Peyer's patch (tissue), 4 donors: Measurements from ENCODE around the gene EPC1. TPM values are rescaled to one million over a fixed set of nuclear protein-coding genes. Genes with fewer than 3 reads are reported as not detected.

ENCODE experiments used
- DNase-seq, 3 donors: peaks; one replicate each; pipeline ENCODE4 v3.0.0-alpha.2; 2017 to 2019
- H3K27ac ChIP-seq, 4 donors: fragments of 200-600 bp; sonication (generic); one replicate each; pipeline ENCODE4 v1.5.1; 2016 to 2019
- H3K27me3 ChIP-seq, 2 donors: fragments of 200-600 bp; sonication (generic); one replicate each; pipeline ENCODE4 v1.5.1; 2019
- H3K36me3 ChIP-seq, 3 donors: fragments of 200-600 bp; sonication (generic); one replicate each; pipeline ENCODE4 v1.5.1; 2016 to 2019
- H3K4me1 ChIP-seq, 4 donors: fragments of 200-600 bp; sonication (generic); one replicate each; pipeline ENCODE4 v1.5.1; 2016 to 2019
- H3K4me3 ChIP-seq, 4 donors: fragments of 200-600 bp; sonication (generic); 1 replicate in 3 of 4; 2 replicates in 1 of 4; pipeline ENCODE4 v1.5.1; 2016 to 2019; ENCODE audit warnings: mild to moderate bottlenecking in 1 of 4
- H3K9me3 ChIP-seq, 4 donors: fragments of 200-600 bp; sonication (generic); one replicate each; pipeline ENCODE4 v1.5.1; 2016 to 2019; ENCODE audit warnings: mild to moderate bottlenecking in 1 of 4
- POLR2A ChIP-seq, 2 donors: fragments of 450-650 bp; IDR thresholded peaks; one replicate each; pipeline ENCODE4 v1.5.1; 2017; ENCODE audit warnings: antibody characterized with exemption in 2 of 2, mild to moderate bottlenecking in 2 of 2, moderate library complexity in 2 of 2
- total RNA-seq, 4 donors: library from RNA; depleted of rRNA; stranded (reverse); fragments of >200 nt; gene quantifications; one replicate each; pipeline ENCODE4 v1.1.0, GENCODE V29; 2016
- TF ChIP-seq, protein P1 (sequence below), 6 experiments: fragments of 450-650 bp in 4 of 6; fragments of 200-600 bp in 2 of 6; sonication (generic) in 1 of 6; IDR thresholded peaks; one replicate each; pipeline ENCODE4 v1.5.1; 2017 to 2019; ENCODE audit warnings: antibody characterized with exemption in 6 of 6, mild to moderate bottlenecking in 3 of 6, moderate library complexity in 1 of 6

The EPC1 gene
- total RNA-seq, 4 donors from 2014 or later, result 41.5 to 77.6 (median 49.0) TPM

DNA sequence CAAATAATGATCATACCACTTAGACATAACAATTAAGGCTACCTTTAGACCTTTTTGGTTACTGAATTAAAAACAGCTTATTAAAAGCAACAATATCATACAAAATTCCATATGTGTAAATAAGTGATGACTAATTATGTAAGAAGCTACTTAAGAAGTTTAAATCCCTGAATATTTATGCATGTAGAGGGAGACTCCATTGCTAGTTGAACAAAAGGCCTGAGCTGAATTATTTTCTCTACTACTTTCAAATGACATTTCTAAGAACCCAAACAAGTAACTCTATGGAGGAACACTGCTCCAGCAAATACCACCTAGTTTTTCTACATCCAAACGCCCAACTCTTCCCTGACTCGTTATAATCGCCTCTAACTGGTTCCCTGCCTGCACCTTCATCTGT, 31.5 kb downstream of the EPC1 start:
- H3K27me3 ChIP-seq, result no peaks in the 10 kb centered on the region
- H3K4me1 ChIP-seq, result peaks cover 0 to 49% (median 21%) of the 10 kb centered on the region in 4 donors
- TF ChIP-seq, protein P1, sequence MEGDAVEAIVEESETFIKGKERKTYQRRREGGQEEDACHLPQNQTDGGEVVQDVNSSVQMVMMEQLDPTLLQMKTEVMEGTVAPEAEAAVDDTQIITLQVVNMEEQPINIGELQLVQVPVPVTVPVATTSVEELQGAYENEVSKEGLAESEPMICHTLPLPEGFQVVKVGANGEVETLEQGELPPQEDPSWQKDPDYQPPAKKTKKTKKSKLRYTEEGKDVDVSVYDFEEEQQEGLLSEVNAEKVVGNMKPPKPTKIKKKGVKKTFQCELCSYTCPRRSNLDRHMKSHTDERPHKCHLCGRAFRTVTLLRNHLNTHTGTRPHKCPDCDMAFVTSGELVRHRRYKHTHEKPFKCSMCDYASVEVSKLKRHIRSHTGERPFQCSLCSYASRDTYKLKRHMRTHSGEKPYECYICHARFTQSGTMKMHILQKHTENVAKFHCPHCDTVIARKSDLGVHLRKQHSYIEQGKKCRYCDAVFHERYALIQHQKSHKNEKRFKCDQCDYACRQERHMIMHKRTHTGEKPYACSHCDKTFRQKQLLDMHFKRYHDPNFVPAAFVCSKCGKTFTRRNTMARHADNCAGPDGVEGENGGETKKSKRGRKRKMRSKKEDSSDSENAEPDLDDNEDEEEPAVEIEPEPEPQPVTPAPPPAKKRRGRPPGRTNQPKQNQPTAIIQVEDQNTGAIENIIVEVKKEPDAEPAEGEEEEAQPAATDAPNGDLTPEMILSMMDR (IDR thresholded peaks at IDR 0.05), result no peak
- TF ChIP-seq POLR2A (IDR thresholded peaks at IDR 0.05), result no peak
- H3K9me3 ChIP-seq, result no peaks in the 10 kb centered on the region
- H3K4me3 ChIP-seq, result no peak overlapping the region
- H3K36me3 ChIP-seq, result no peaks in the 10 kb centered on the region
- no peak overlapping the region for H3K27ac ChIP-seq
- no peak for DNase-seq

DNA sequence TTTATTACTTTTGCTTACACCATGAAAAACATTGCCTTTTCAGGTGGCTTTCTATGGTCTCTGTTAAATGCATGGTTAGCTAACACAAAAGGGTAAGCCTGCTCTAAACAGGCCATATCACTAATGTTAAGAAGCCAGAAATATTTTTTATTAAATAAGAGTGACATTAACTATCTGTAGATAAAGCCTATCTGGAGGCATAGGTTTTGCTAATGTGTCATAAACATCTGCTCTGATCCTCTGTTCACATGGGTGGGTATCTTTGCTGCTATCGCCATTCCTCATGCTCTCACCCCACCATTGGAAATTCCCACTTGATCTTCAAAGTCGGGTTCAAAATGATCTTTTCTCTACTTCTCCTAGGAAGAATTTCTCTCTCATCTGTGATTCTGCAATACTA, 32.4 kb downstream of the EPC1 start:
- no peaks in the 10 kb centered on the region for H3K27me3 ChIP-seq
- TF ChIP-seq, protein P1 (IDR thresholded peaks at IDR 0.05), result no peak
- TF ChIP-seq POLR2A (IDR thresholded peaks at IDR 0.05), result no peak
- no peaks in the 10 kb centered on the region for H3K9me3 ChIP-seq
- H3K36me3 ChIP-seq, result no peaks in the 10 kb centered on the region
- no peak overlapping the region for H3K27ac ChIP-seq
- H3K4me3 ChIP-seq, result no peak overlapping the region
- DNase-seq, result no peak
- peaks cover 0 to 41% (median 20%) of the 10 kb centered on the region in 4 donors for H3K4me1 ChIP-seq

DNA sequence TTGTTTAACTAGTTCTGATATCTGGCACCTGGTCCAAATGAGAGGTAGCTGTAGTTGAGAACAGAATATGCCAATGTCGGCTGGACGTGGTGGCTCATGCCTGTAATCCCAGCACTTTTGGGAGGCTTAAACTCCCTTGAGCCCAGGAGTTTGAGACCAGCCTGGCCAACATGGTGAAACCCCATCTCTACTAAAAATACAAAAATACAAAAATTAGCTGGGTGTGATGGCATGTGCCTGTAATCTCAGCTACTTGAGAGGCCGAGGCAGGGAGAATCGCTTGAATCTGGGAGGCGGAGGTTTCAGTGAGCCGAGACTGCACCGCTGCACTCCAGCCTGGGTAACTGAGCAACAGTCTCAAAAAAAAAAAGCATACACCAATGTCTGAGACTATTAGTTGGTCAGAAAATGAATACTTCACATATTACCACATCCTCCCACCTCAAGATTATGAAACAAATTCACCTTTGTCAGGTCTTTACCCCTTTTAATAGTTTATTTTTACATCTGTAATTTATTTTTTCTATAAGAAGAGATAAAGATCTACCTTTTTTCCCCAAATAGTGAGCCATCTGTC, 38.8 kb downstream of the EPC1 start:
- Histone ChIP-seq H3K27ac (no peak overlapping the region), H3K27me3 (no peaks in the 10 kb centered on the region), H3K4me1 (peaks cover 0 to 12% (median 0%) of the 10 kb centered on the region in 4 donors), H3K9me3 (no peaks in the 10 kb centered on the region), H3K4me3 (no peak overlapping the region), H3K36me3 (peaks cover 0 to 26% (median 0%) of the 10 kb centered on the region in 3 donors)
- no peak for TF ChIP-seq POLR2A (IDR thresholded peaks at IDR 0.05)
- TF ChIP-seq, protein P1 (IDR thresholded peaks at IDR 0.05), result no peak
- no peak for DNase-seq

DNA sequence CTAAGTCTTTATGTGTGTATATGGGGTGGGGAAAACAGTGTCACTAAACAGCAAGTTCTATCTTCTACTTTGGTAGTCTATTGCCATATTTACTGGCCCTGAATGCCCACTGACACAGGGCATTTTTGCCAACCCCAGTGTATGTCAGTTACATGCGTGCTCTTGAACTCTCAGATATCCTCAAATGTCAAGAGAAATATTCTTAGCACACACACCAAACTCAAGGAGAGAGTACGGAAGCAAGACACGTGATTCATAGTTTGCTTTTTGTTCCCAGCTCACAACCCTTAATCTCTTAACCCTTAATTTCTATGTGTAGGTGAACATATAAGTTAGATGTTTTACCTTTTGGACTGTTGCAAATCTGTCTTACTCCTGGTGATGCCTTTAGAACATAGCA, 39.3 kb downstream of the EPC1 start:
- TF ChIP-seq POLR2A (IDR thresholded peaks at IDR 0.05), result no peak
- TF ChIP-seq, protein P1 (IDR thresholded peaks at IDR 0.05), result no peak
- peaks cover 0 to 10% (median 0%) of the 10 kb centered on the region in 4 donors for H3K4me1 ChIP-seq

DNA sequence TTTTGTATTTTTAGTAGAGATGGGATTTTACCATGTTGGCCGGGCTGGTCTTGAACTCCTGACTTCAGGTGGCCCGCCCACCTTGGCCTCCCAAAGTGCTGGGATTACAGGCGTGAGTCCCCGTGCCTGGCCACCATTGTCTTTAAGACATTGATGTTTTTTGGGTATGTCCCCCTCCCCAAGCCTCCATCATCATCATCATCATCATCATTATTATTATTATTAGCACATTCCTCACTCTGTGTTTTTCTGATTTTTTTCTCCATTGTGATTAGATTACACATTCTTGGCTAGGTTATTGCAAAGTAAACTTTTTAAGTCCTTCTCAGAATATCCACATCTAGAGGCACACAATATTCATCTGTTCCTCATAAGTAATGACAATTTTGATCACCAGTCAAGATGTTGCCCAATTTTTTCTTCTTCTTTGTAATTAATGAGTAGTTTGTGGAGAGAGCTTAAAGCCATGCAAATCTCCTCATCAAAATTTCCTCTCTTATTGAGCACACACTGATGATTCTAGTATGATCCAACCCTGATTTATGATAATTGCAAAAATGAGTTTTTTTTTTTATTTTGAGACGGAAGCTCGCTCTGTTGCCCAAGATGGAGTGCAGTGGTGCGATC, 47.5 kb downstream of the EPC1 start:
- DNase-seq, result no peak
- Histone ChIP-seq H3K27me3 (no peaks in the 10 kb centered on the region), H3K36me3 (peaks cover 0 to 18% (median 0%) of the 10 kb centered on the region in 3 donors), H3K9me3 (no peaks in the 10 kb centered on the region), H3K27ac (no peak overlapping the region), H3K4me3 (no peak overlapping the region), H3K4me1 (peaks cover 0 to 12% (median 0%) of the 10 kb centered on the region in 4 donors)
- TF ChIP-seq, protein P1 (IDR thresholded peaks at IDR 0.05), result no peak
- no peak for TF ChIP-seq POLR2A (IDR thresholded peaks at IDR 0.05)

More for the DNA sequence above, 39.3 kb downstream of the EPC1 start:
- Histone ChIP-seq H3K36me3 (peaks cover 0 to 30% (median 0%) of the 10 kb centered on the region in 3 donors), H3K27ac (no peak overlapping the region), H3K4me3 (no peak overlapping the region), H3K9me3 (no peaks in the 10 kb centered on the region), H3K27me3 (no peaks in the 10 kb centered on the region)
- DNase-seq, result no peak
